PC-9 (cell line): ENCODE measurements around the gene CD99.

Source experiments
- CTCF ChIP-seq: fragments of 200-600 bp; sonication (generic); conservative IDR thresholded peaks from 2 replicates; pipeline ENCODE4 v1.6.1; 2017; ENCODE audit warnings: mixed run types, antibody characterized with exemption, mild to moderate bottlenecking, moderate library complexity
- EZH2 ChIP-seq: fragments of 200-600 bp; sonication (generic); IDR thresholded peaks from 2 replicates; pipeline ENCODE4 v1.8.0; 2017; ENCODE audit warnings: antibody characterized with exemption, low read depth

GRCh38 chrX:2685886-2686285, 5.2 kb upstream of the CD99 start:
- TF ChIP-seq CTCF (no peak), EZH2 (no peak)
